Measurements from ENCODE around the gene STX8.

STX8 gene

DNA sequence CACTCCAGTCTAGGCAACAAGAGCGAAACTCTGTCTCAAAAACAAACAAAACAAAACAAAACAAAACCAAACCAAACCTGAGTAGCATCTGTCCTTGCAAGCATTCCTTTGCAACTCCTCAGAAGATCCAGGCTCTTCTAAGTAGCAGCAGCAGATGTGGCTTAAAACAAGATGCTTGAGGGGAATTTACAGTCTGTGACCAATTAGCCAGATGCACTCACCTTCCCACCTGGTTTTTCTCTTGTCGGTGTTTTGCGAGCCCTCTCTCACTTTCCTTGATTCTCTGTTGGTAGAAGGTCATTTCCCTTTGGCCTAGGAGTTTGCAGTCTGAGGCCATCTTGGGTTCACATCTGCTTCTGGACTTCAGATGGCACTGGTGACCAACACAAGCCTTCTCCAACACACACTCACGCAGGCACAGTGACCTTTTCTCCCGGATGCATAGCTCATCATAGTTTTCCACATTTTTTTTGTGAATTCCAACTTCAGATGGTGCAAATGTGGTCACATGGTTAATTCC lies 276.8 kb downstream of the STX8 start:
- Histone ChIP-seq H3K4me3 (ENCODE audit: low read depth, low read length) (no peak overlapping the region), H3K27ac (ENCODE audit: extremely low read depth, low read depth, low read length) (no peak overlapping the region), H3K36me3 (ENCODE audit: control insufficient read depth in 2 of 2, insufficient read depth in 1 of 2, low read length in 2 of 2) (no peaks in the 10 kb centered on the region), H3K9me3 (ENCODE audit: control insufficient read depth, insufficient read depth, low read depth, low read length) (no peaks in the 10 kb centered on the region), H3K4me1 (ENCODE audit: control insufficient read depth, insufficient read depth, low read length) (no peaks in the 10 kb centered on the region)
- TF ChIP-seq ZNF341 (tag by site-specific recombination; IDR thresholded peaks at IDR 0.05; ENCODE audit: low read depth) (no peak), ZNF175 (tag by site-specific recombination; IDR thresholded peaks at IDR 0.05) (no peak), ZNF221 (tag by site-specific recombination; IDR thresholded peaks at IDR 0.05; ENCODE audit: borderline replicate concordance) (no peak), ZNF16 (tag by site-specific recombination; IDR thresholded peaks at IDR 0.05; ENCODE audit: low read depth) (no peak), ZSCAN18 (tag by site-specific recombination; IDR thresholded peaks at IDR 0.05) (no peak), INSM2 (tag by site-specific recombination; IDR thresholded peaks at IDR 0.05) (no peak), ZNF48 (tag by site-specific recombination; IDR thresholded peaks at IDR 0.05) (no peak), KLF1 (tag by site-specific recombination; IDR thresholded peaks at IDR 0.05) (no peak), SCRT2 (tag by site-specific recombination; IDR thresholded peaks at IDR 0.05) (no peak), ZNF747 (tag by site-specific recombination; IDR thresholded peaks at IDR 0.05) (no peak), ZNF670 (tag by site-specific recombination; IDR thresholded peaks at IDR 0.05; ENCODE audit: low read depth) (no peak), ZNF544 (tag by site-specific recombination; IDR thresholded peaks at IDR 0.05) (no peak), GLIS1 (tag by site-specific recombination; IDR thresholded peaks at IDR 0.05) (no peak), ZNF2 (tag by site-specific recombination; IDR thresholded peaks at IDR 0.05) (no peak), ZNF501 (tag by site-specific recombination; IDR thresholded peaks at IDR 0.05) (no peak)
- TF ChIP-seq, protein P1, sequence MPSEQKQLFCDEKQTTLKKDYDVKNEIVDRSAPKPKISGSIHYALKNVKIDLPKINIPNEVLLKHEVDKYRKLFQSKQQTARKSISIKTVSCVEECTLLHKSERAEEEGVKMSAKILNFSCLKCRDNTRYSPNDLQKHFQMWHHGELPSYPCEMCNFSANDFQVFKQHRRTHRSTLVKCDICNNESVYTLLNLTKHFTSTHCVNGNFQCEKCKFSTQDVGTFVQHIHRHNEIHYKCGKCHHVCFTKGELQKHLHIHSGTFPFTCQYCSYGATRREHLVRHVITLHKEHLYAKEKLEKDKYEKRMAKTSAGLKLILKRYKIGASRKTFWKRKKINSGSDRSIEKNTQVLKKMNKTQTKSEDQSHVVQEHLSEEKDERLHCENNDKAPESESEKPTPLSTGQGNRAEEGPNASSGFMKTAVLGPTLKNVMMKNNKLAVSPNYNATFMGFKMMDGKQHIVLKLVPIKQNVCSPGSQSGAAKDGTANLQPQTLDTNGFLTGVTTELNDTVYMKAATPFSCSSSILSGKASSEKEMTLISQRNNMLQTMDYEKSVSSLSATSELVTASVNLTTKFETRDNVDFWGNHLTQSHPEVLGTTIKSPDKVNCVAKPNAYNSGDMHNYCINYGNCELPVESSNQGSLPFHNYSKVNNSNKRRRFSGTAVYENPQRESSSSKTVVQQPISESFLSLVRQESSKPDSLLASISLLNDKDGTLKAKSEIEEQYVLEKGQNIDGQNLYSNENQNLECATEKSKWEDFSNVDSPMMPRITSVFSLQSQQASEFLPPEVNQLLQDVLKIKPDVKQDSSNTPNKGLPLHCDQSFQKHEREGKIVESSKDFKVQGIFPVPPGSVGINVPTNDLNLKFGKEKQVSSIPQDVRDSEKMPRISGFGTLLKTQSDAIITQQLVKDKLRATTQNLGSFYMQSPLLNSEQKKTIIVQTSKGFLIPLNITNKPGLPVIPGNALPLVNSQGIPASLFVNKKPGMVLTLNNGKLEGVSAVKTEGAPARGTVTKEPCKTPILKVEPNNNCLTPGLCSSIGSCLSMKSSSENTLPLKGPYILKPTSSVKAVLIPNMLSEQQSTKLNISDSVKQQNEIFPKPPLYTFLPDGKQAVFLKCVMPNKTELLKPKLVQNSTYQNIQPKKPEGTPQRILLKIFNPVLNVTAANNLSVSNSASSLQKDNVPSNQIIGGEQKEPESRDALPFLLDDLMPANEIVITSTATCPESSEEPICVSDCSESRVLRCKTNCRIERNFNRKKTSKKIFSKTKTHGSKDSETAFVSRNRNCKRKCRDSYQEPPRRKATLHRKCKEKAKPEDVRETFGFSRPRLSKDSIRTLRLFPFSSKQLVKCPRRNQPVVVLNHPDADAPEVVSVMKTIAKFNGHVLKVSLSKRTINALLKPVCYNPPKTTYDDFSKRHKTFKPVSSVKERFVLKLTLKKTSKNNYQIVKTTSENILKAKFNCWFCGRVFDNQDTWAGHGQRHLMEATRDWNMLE (tag by site-specific recombination; conservative IDR thresholded peaks at IDR 0.05; ENCODE audit: low read depth) = no peak
- POLR2A ChIA-PET = interaction anchor here (1.1 kb wide), 1 partner anchor 9 kb away, joined by 9 read pairs; no protein-coding TSS in a partner anchor
- CTCF ChIA-PET = interaction anchor here (0.7 kb wide), 1 partner anchor 88 kb away, joined by 3 read pairs; no protein-coding TSS in a partner anchor

DNA sequence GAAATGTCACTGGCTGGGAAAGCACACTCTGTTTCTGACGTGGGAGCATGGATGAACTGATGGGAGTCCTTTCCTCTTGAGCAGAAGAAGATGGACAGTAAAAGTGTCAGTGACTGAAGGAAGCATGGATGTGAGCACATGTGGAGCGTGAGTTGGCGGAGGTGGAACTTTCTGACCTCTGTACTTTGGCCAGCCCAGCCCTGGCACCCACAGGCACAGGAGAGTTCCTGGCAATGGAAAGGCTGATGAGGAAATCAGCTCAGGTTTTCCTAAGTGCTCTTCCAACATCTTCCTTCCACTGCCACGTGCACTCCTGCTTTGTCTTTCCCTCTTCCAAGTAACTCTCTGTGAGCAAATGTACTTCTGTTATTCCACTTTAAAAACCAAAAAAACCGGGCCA lies 277.5 kb downstream of the STX8 start:
- CTCF ChIA-PET = interaction anchor here (0.7 kb wide), 1 partner anchor 12 kb away, joined by 3 read pairs; no protein-coding TSS in a partner anchor
- Histone ChIP-seq H3K4me1 (ENCODE audit: control insufficient read depth, insufficient read depth, low read length) (no peaks in the 10 kb centered on the region), H3K4me3 (ENCODE audit: low read depth, low read length) (no peak overlapping the region), H3K27ac (ENCODE audit: extremely low read depth, low read depth, low read length) (no peak overlapping the region), H3K36me3 (ENCODE audit: control insufficient read depth in 2 of 2, insufficient read depth in 1 of 2, low read length in 2 of 2) (no peaks in the 10 kb centered on the region), H3K9me3 (ENCODE audit: control insufficient read depth, insufficient read depth, low read depth, low read length) (no peaks in the 10 kb centered on the region)
- POLR2A ChIA-PET = no interaction called here
- TF ChIP-seq RBAK (tag by site-specific recombination; IDR thresholded peaks at IDR 0.05) (no peak), ZNF677 (tag by site-specific recombination; IDR thresholded peaks at IDR 0.05) (no peak), ZBTB26 (tag by site-specific recombination; optimal IDR thresholded peaks at IDR 0.05) (no peak), ZNF645 (tag by site-specific recombination; IDR thresholded peaks at IDR 0.05) (no peak), KLF10 (tag by site-specific recombination; IDR thresholded peaks at IDR 0.05) (no peak), HOXC10 (CRISPR knock-in tag; IDR thresholded peaks at IDR 0.05) (no peak)
- TF ChIP-seq, protein P2, sequence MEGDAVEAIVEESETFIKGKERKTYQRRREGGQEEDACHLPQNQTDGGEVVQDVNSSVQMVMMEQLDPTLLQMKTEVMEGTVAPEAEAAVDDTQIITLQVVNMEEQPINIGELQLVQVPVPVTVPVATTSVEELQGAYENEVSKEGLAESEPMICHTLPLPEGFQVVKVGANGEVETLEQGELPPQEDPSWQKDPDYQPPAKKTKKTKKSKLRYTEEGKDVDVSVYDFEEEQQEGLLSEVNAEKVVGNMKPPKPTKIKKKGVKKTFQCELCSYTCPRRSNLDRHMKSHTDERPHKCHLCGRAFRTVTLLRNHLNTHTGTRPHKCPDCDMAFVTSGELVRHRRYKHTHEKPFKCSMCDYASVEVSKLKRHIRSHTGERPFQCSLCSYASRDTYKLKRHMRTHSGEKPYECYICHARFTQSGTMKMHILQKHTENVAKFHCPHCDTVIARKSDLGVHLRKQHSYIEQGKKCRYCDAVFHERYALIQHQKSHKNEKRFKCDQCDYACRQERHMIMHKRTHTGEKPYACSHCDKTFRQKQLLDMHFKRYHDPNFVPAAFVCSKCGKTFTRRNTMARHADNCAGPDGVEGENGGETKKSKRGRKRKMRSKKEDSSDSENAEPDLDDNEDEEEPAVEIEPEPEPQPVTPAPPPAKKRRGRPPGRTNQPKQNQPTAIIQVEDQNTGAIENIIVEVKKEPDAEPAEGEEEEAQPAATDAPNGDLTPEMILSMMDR (tag by site-specific recombination; IDR thresholded peaks at IDR 0.05) = no peak

All from HEK293 (cell line).